ENCODE measurements around the gene C16orf90.

DNA sequence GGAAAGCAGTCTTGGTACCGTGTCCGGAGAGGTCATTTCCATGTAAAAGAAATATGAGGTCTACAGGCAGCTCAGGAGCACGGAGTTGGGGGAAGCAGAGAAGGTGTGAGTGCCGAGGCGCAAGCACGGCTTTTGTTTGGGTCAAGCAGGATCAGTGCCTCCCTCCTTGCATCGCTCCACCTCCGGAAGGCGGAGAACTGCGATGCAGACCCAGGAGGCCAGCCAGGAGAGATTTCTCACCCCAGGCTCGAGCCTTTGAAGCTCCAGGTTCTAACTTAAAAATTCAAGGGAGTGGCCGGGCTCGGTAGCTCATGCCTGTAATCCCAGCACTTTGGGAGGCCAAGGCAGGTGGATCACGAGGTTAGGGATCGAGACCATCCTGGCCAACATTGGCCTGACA lies 26.8 kb downstream of the C16orf90 start:
- TF ChIP-seq, protein P1, sequence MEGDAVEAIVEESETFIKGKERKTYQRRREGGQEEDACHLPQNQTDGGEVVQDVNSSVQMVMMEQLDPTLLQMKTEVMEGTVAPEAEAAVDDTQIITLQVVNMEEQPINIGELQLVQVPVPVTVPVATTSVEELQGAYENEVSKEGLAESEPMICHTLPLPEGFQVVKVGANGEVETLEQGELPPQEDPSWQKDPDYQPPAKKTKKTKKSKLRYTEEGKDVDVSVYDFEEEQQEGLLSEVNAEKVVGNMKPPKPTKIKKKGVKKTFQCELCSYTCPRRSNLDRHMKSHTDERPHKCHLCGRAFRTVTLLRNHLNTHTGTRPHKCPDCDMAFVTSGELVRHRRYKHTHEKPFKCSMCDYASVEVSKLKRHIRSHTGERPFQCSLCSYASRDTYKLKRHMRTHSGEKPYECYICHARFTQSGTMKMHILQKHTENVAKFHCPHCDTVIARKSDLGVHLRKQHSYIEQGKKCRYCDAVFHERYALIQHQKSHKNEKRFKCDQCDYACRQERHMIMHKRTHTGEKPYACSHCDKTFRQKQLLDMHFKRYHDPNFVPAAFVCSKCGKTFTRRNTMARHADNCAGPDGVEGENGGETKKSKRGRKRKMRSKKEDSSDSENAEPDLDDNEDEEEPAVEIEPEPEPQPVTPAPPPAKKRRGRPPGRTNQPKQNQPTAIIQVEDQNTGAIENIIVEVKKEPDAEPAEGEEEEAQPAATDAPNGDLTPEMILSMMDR (IDR thresholded peaks at IDR 0.05): no peak
- TF ChIP-seq EP300 (IDR thresholded peaks at IDR 0.05) (no peak), POLR2A (IDR thresholded peaks at IDR 0.05) (no peak)
